Measurements from ENCODE around the gene TP53RK. TPM values are rescaled to one million over a fixed set of nuclear protein-coding genes. Genes with fewer than 3 reads are reported as not detected.

The TP53RK gene
- total and polyA plus RNA-seq, 2 of the 13 experiments (the other 11 are each of a cell fraction or from before 2014, with no cell fraction given): 12.9 to 25.5 TPM

GRCh38 chr20:46651091-46651962 lies 37.9 kb downstream of the TP53RK start, which contains the start of gene SLC13A3 (continued):
- TF ChIP-seq ZBTB4 (CRISPR knock-in tag; IDR thresholded peaks at IDR 0.05; ENCODE audit: borderline replicate concordance) (peak; percentile 94; the same call in 1 of the 2 replicates), ZNF552 (CRISPR knock-in tag; IDR thresholded peaks at IDR 0.05; ENCODE audit: borderline replicate concordance) (no peak; the same call in none of the 2 replicates), SAP130 (CRISPR knock-in tag; IDR thresholded peaks at IDR 0.05; ENCODE audit: low read depth) (peak; percentile 64), SNAI1 (CRISPR knock-in tag; IDR thresholded peaks at IDR 0.05; ENCODE audit: borderline replicate concordance) (peak; percentile 90; the same call in 1 of the 2 replicates), SRY (CRISPR knock-in tag; IDR thresholded peaks at IDR 0.05) (no peak; the same call in 1 of the 2 replicates), THRA (CRISPR knock-in tag; IDR thresholded peaks at IDR 0.05; ENCODE audit: borderline replicate concordance) (0 out of 2 replicates have a peak, but pooled peaks have one; percentile 13), ADNP (CRISPR knock-in tag; IDR thresholded peaks at IDR 0.05) (peak; percentile 94), JARID2 (CRISPR knock-in tag; IDR thresholded peaks at IDR 0.05; ENCODE audit: insufficient replicate concordance) (peak; percentile 87), ZNF225 (CRISPR knock-in tag; IDR thresholded peaks at IDR 0.05) (peak; percentile 93), ZNF710 (CRISPR knock-in tag; IDR thresholded peaks at IDR 0.05; ENCODE audit: borderline replicate concordance) (peak; percentile 73), PAWR (CRISPR knock-in tag; IDR thresholded peaks at IDR 0.05; ENCODE audit: borderline replicate concordance) (0 out of 2 replicates have a peak, but pooled peaks have one; percentile 69), TBP (CRISPR knock-in tag; IDR thresholded peaks at IDR 0.05) (0 out of 2 replicates have a peak, but pooled peaks have one; percentile 27), ZNF546 (CRISPR knock-in tag; conservative IDR thresholded peaks at IDR 0.05) (peak; percentile 60; the same call in 1 of the 2 replicates), USF2 (IDR thresholded peaks at IDR 0.05; ENCODE audit: low read depth, low read length) (peak; percentile 15; the same call in 1 of the 2 replicates), USF2 (CRISPR knock-in tag; IDR thresholded peaks at IDR 0.05; ENCODE audit: borderline replicate concordance) (no peak), ATF1 (CRISPR knock-in tag; IDR thresholded peaks at IDR 0.05) (no peak), SNAPC2 (CRISPR knock-in tag; IDR thresholded peaks at IDR 0.05) (0 out of 2 replicates have a peak, but pooled peaks have one; percentile 38), SYNCRIP (IDR thresholded peaks at IDR 0.05; ENCODE audit: insufficient read depth, low read depth, low read length) (no peak), ZNF816 (CRISPR knock-in tag; IDR thresholded peaks at IDR 0.05; ENCODE audit: borderline replicate concordance) (0 out of 2 replicates have a peak, but pooled peaks have one; percentile 45), RFXANK (CRISPR knock-in tag; IDR thresholded peaks at IDR 0.05) (peak; percentile 61; the same call in 1 of the 2 replicates)

Data from HepG2 (cell line).